Ovary (tissue), 9 donors: ENCODE data around the gene SOX6. TPM values are rescaled to one million over a fixed set of nuclear protein-coding genes. Genes with fewer than 3 reads are reported as not detected.

Experiments used
- DNase-seq, 5 donors: peaks; one replicate each; pipeline ENCODE4 v3.0.0-alpha.2; 2019 to 2020
- H3K27ac ChIP-seq, 2 donors: fragments of 200-600 bp; one replicate each; pipeline versions ENCODE4 v1.5.1 to v1.8.0; 2019 to 2022
- H3K27me3 ChIP-seq: fragments of 200-600 bp; one replicate; pipeline ENCODE4 v1.8.0; 2022
- H3K36me3 ChIP-seq: fragments of 200-600 bp; sonication (generic); one replicate; pipeline ENCODE4 v1.5.1; 2019
- H3K4me1 ChIP-seq: one replicate; pipeline ENCODE4 v1.8.1; 2013; ENCODE audit warnings: mild to moderate bottlenecking, moderate library complexity; ENCODE audit not compliant: insufficient read depth
- H3K4me3 ChIP-seq: fragments of 200-600 bp; sonication (generic); one replicate; pipeline ENCODE4 v1.5.1; 2017
- H3K9me3 ChIP-seq, 2 donors: fragments of 200-600 bp in 1 of 2; sonication (generic) in 1 of 2; one replicate each; pipeline versions ENCODE4 v1.5.1 to v1.8.1; 2013 to 2019; ENCODE audit warnings: mild to moderate bottlenecking in 1 of 2, moderate library complexity in 1 of 2
- CTCF ChIP-seq, 3 donors: fragments of 450-650 bp in 2 of 3; fragments of 200-600 bp in 1 of 3; IDR thresholded peaks; one replicate each; pipeline versions ENCODE4 v1.5.1 to v1.8.0; 2016 to 2022; ENCODE audit warnings: antibody characterized with exemption in 3 of 3, mild to moderate bottlenecking in 1 of 3
- EP300 ChIP-seq: sonication (generic); formaldehyde crosslinking; IDR thresholded peaks from one replicate; pipeline ENCODE4 v1.6.1; 2017; ENCODE audit warnings: antibody characterized with exemption
- POLR2A ChIP-seq: fragments of 450-650 bp; IDR thresholded peaks from one replicate; pipeline ENCODE4 v1.6.1; 2017; ENCODE audit warnings: antibody characterized with exemption, mild to moderate bottlenecking, moderate library complexity
- WGBS, 3 donors: extraction: QIAGEN DNeasy Blood & Tissue Kit in 1 of 3; methylation state at CpG; one replicate each; pipeline versions ENCODE4 v1.1.5 to v1.1.7; 2013 to 2017; 5-methylcytosine and 5-hydroxymethylcytosine counted together
- intact Hi-C, 4 donors: fragments of 100-400 bp; cut with DNase I; formaldehyde crosslinking; loops; one replicate each; pipeline versions ENCODE4 v1.11.0 to v1.15.1; 2022 to 2023
- polyA plus RNA-seq, 2 donors: library from polyadenylated mRNA; stranded (reverse); fragments of 200-250 nt in 1 of 2; fragments of 350-450 nt in 1 of 2; fragmentation: Illumina TruSeq in 1 of 2; extraction: RNeasy Lipid Tissue Mini Kit (QIAGEN cat#74804) in 1 of 2; gene quantifications; one replicate each; pipeline ENCODE4 v1.2.3, GENCODE V29; 2013 to 2014
- total RNA-seq, 7 donors: library from RNA; depleted of rRNA in 2 of 7; stranded (reverse); fragments of >200 nt in 2 of 7; fragmentation: NEBNext Ultra II Directional in 3 of 7; extraction: Animal tissue kit (Norgen Biotek cat#: 25700) in 3 of 7; gene quantifications; one replicate each; pipeline versions ENCODE4 v1.1.0 to v1.2.4, GENCODE V29; 2016 to 2023
- donor health status: DM: no; HTN: no; CAD: no; lungs with moderate emphysema.
- donor health status: DM: no; HTN: no; CAD: no.
- donor health status: Bipolar disorder and iron deficiency.
- donor health status: DM: yes; HTN: yes; CAD: no.
- donor health status: DM: no; HTN: no; CAD: no.
- donor health status: DM: yes; HTN: yes; CAD: no.

Gene SOX6
- total and polyA plus RNA-seq, 9 donors, result 0.61 to 29.4 (median 4.7) TPM

- Histone ChIP-seq H3K27ac (no peak overlapping the region), H3K4me3 (no peak overlapping the region), H3K36me3 (no peaks in the 10 kb centered on the region), H3K4me1 (no peaks in the 10 kb centered on the region), H3K9me3 (no peaks in the 10 kb centered on the region), H3K27me3 (no peaks in the 10 kb centered on the region)
- DNase-seq, result no peak
- TF ChIP-seq CTCF (IDR thresholded peaks at IDR 0.05) (no peak), POLR2A (no peak), EP300 (no peak)
- 20 to 37% (median 23%) methylated on average over 1 of the region's 1 CpG for WGBS, 3 donors
- intact Hi-C loops, result no loop called here
Measured at GRCh38 chr11:16338393-16338792, 18.0 kb downstream of the SOX6 start.

GRCh38 chr11:16337421-16338213 lies 18.7 kb downstream of the SOX6 start:
- Histone ChIP-seq H3K27me3 (no peaks in the 10 kb centered on the region), H3K27ac (no peak overlapping the region), H3K4me1 (no peaks in the 10 kb centered on the region), H3K36me3 (no peaks in the 10 kb centered on the region), H3K9me3 (no peaks in the 10 kb centered on the region), H3K4me3 (no peak overlapping the region)
- no peak for TF ChIP-seq EP300
- TF ChIP-seq POLR2A, result no peak
- TF ChIP-seq CTCF (IDR thresholded peaks at IDR 0.05), result no peak
- intact Hi-C loops, result no loop called here
- WGBS, 3 donors, result 84 to 95% (median 84%) methylated on average over 1 of the region's 1 CpG
- no peak for DNase-seq

GRCh38 chr11:16336721-16337120 lies 19.6 kb downstream of the SOX6 start:
- intact Hi-C loops, result no loop called here
- DNase-seq, result no peak
- H3K27me3 ChIP-seq, result no peaks in the 10 kb centered on the region
- H3K27ac ChIP-seq, result no peak overlapping the region
- no peak for TF ChIP-seq POLR2A
- no peaks in the 10 kb centered on the region for H3K4me1 ChIP-seq
- no peaks in the 10 kb centered on the region for H3K9me3 ChIP-seq
- no peaks in the 10 kb centered on the region for H3K36me3 ChIP-seq
- H3K4me3 ChIP-seq, result no peak overlapping the region

GRCh38 chr11:16336204-16336603 lies 20.1 kb downstream of the SOX6 start:
- Histone ChIP-seq H3K36me3 (no peaks in the 10 kb centered on the region), H3K4me1 (no peaks in the 10 kb centered on the region), H3K27ac (no peak overlapping the region), H3K9me3 (no peaks in the 10 kb centered on the region), H3K27me3 (no peaks in the 10 kb centered on the region), H3K4me3 (no peak overlapping the region)
- WGBS, 3 donors, result 84 to 94% (median 92%) methylated on average over 6 of the region's 6 CpGs
- intact Hi-C loops, result no loop called here
- TF ChIP-seq POLR2A (no peak), EP300 (no peak), CTCF (IDR thresholded peaks at IDR 0.05) (no peak)
- DNase-seq, result no peak

GRCh38 chr11:16335236-16335962 lies 20.9 kb downstream of the SOX6 start:
- TF ChIP-seq EP300, result no peak
- TF ChIP-seq POLR2A, result no peak
- TF ChIP-seq CTCF (IDR thresholded peaks at IDR 0.05), result no peak
- Histone ChIP-seq H3K9me3 (no peaks in the 10 kb centered on the region), H3K4me1 (no peaks in the 10 kb centered on the region), H3K4me3 (no peak overlapping the region), H3K27ac (no peak overlapping the region), H3K36me3 (no peaks in the 10 kb centered on the region), H3K27me3 (no peaks in the 10 kb centered on the region)
- no peak for DNase-seq
- WGBS, 3 donors, result 71 to 83% (median 80%) methylated on average over 1 of the region's 1 CpG
- intact Hi-C loops, result no loop called here
